ENCODE measurements around the gene WEE2.
A peak's percentile ranks its signal among the peaks of the same experiment; 100 is the strongest.

The WEE2 gene

DNA sequence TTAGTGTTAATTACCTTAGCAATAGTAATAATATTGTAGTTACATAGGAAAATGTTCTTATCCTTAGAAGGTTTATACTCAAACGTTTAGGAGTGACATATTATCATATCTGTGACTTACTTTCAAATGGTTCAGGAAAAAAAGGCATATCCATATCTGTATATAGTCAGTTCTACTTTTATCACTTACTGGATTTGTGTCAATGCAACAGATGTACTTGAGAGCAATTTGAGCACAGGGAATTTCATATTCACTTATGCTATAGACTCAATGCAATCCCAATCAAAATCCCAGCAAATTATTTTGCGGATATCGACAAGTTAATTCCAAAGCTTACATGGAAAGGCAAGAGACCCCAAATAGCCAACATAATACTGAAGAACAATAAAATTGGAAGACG lies 16.2 kb upstream of the WEE2 start:
- no peak for DNase-seq

DNA sequence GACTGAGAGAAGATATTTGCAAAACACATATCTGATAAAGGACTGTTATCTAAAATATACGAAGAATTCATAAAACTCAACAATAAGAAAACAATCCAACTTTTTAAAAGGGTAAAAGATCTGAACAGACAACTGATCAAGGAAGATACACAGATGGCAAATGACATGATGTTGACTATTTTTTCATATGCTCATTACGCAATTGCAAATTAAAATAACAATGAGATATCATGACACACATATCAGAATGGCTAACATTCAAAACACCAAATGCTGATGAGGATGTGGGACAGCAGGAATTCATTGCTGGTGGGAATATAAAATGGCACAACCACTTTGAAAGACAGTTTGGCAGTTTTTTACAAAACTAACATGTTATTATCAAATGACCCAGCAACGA lies 15.1 kb upstream of the WEE2 start:
- no peak for DNase-seq

DNA sequence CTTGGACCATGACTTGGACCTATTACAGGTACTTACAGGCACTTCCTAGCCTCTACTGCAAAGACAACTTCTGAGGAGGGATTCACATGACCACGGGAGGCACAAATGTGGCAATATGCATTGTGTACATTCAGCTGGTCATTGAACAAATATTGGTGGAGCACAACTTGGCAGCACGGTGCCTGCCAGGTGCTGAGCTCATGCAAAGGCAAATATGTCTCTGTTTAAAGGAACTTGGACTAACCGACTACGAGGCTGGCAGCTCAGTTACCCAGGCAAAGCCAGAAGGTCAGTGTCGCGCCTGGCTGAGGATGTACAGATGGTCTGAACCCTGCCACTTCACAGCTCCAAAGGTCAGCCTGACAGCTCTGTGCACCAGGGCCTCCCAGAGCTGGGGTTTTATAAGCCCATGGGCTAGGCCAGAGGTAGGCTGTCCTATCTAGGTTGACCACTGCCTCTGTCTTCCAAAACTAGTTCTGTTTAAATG lies 12.3 kb upstream of the WEE2 start:
- DNase-seq: no peak

DNA sequence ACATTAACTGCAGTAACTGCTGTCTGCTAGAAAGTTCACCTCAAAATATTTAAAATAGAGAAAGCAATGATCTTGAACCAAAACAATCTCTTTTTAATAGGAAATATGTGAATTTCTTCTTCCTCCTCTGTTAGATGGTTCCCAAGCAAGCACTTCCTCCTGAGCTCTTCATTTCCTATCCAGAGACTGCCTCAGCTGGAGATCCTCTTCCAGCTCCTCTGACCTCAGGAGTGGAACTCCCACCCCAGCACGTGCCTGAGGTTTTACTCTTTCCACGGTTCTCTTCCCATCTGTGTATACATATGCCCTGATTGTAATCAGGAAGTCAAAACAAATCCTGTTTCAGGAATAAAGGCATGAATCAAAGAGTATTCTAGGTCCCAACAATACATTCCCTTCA lies 11.8 kb upstream of the WEE2 start:
- no peak for DNase-seq

DNA sequence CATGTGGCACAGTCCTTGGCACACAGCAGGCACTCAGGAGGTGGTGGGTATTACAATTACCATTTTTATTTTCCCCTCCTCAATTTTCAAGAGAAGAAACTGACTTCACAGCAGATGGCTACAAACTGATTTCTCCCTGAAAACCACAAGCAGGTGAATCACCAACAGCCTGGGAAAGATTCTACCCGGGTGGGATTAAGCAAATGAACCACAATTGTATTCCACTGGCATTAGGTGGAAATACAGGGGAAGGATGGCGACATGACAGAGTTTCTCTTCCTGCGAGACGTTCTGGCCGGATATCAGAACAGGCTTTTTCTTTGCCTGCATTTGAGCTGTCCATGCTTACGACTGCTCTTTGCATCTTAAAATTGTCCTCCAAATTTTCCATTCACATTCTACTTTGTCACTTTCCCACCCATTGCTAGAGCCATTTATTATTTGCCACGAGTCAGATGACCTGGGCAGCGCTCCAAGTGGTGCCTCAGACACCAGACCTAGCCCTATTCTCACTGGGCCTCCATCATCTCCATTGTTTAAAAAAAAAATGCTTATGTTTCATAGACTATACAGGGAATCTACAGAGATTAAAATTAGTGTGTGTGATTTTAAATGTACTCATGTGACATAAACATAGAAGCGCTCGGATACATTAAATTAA lies 10.8 kb upstream of the WEE2 start:
- peak; percentile 41 for DNase-seq

DNA sequence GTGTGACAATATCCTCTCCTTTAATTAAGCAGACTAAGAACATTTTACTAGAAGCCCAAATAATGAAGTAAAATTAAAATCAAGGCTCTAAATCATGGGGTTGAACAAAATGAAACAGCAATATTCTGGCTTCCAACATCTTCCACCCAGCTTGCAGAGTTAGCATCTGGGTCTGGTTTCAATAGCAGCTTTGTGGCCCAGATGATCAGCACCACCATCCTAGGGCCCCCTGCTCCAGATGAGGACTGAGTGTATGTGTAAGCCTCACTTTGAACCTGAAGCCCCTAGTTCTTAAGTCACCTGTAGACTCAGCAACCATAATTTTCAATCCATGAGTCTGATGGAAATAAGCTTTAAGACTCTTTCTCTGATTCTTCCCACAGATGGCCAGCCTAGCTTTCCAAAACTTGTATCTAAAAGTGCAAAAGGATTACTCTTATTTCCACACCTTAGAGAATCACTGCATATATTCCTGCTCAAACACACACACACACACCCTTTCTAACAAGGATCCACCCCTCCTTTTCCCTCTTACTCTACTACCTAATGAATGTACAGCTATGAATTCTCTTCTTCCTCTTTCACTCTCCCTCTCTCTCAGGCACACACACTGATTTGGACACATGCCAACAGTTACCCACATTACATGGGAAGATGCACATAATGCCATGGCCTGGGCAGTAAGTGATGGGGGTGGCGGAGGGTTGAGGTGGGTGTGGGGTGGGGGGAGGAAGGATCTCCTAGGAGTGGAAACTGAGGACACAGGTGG lies 9.7 kb upstream of the WEE2 start:
- DNase-seq: no peak

DNA sequence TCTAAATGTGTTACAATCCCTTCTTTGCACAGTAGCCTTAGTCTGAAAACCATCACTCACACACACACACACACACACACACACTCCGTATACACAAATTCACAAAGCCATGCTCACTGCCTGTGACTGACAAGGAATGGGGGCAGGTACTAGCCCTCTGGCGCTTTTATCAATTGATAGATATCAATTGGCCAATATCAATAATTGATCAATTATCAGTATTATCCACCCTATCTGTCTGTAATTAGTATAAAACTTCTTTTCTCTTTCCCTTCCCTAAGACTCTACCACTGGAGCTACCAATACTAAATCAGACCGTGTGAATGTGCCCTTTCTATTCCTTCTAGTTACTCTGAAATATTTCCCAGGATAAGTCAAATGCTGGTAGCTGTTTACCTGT lies 8.3 kb upstream of the WEE2 start:
- DNase-seq: no peak

DNA sequence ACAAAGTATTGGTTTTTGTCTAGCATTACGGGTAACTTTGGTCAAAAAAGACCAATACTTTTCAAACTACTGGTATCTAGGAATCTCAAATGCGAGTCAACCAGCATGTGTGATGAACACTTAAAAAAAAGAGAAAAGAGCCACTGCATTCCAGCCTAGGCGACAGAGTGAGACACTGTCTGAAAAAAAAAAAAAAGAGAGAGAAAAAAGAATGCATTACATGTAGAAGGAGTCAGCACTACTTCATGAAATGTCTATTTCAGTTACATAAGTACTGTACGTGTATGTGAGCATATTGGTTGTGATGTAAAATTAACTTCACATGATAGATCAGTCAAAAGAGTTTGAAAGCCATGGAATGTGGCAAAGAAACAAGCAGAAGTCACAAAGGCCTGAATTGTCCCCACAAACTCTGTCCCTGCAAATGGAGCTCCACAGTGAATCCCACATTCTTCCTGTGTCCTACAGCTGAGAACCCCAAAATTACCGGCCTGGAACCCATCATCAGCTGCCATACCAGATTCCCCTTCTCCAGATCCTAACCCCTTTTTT lies 7.8 kb upstream of the WEE2 start:
- no peak for DNase-seq

DNA sequence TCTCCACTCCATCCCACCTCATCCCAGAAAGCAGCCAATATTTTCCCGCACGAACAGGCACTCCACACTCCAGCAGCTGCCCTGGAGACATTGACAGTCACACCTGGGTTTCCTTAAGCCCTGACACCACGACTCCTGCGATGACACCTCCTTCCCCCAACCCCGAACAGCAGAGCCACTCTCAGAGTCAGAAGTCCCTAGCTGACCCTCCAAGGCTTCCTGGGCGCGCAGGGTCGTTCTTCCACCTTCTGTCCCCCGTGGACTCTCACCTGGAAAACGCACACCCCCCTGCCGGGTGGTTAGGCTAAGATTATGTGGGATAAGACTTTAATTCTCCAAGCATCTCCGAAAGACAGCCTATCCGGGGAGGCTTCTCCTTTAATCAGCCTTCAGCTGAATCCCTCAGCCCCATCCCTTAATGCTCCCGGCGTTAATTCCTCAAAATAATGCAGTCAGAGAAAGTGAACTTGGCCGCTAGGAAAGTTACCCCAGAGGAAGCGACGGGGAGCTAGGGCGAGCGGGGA lies 7.2 kb upstream of the WEE2 start:
- no peak for DNase-seq

DNA sequence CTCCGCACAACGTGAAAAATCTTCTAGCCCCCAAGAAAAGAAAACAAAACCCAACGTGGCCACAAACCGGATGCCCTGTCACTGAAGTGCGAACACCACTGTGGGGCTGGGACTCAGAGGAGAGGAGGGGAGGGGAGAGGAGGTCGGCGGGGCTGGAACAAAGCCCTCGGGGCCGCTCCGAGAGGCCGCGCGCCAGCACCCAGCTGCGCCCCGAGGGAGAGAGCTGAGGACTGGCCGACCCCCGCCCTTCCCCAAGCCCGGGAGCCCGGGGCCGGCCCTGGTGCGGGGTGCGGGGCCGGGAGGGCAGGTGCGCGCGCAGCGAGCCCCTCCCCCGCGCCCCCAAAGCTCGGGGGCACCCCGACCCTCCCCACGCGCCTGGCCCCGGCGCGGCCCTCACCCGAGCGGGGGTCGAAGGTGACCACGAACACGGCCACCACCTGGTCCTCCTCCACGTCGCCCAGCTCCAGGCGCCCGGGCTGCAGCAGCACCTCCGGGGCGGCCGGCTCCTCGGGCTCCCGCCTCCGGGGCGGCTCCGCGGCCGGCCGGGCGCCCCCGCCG lies 6.6 kb upstream of the WEE2 start:
- no peak for DNase-seq

DNA sequence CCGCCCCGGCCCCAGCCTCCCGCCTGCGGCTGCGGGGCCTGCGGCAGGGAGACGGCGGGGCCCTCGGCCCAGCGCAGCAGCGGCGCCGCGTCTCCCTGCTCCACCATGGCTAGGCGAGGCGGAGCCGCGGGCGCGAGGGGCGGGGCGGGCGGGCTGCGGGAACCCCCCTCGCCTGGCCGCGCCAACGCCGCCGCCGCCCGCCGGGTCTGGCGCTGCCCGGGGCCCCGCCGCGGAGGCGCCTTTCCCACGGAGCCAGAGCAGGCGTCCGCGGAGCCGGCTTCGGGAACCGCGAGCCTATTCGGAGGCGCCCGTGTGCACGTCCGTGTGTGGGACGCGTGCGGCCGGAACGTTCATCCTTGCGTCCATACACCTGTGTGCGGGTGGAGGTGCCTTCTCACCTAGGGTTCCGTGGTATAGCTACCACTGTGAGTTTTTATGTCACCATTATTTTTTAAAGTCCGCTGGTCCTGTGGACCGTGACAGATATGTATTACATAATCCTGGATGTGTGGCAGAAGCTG lies 6.0 kb upstream of the WEE2 start, which contains the start of gene DENND11:
Gene DENND11, minus strand, starts transcription at position 120 of the 521 bp plus-strand sequence. Its CDS starts 13 bp downstream, at position 107.
- DNase-seq: no peak

DNA sequence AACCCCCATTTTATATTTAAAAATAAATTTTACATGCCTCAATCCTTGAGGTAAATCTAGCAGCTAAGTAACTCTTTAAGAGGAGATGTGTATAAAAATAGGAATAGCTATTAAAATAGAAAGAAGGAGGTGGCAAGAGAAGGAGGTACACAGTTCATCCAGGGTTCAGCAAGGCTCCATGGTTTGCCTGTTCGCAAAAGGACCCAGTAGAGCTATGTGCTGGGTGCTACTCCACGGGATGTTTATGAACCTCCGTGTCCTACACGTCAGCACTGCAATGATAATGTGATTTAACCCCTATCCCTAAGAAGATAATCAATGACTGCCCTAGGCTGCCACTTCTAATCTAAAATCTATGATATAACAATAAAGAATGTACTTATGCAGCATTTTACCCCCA lies 5.3 kb upstream of the WEE2 start:
- DNase-seq: no peak

DNA sequence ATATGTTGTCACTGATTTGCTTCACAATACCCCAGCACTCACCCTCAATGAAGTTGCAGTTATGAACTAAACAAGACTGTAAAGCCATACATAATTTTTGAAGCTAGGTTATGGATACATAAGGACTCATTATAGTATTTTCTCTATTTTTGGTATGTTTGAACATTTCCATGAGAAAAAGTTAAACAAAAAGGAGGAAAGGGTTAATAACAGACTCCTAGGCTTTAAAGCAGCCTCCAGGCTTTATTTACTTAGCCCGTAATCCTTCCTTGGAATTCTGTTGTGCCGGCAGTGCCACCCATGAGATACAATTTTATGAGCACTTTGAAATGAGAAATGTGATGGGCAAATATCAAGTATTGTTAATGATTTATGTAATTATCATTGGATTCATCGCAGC lies 4.0 kb upstream of the WEE2 start:
- DNase-seq: no peak

DNA sequence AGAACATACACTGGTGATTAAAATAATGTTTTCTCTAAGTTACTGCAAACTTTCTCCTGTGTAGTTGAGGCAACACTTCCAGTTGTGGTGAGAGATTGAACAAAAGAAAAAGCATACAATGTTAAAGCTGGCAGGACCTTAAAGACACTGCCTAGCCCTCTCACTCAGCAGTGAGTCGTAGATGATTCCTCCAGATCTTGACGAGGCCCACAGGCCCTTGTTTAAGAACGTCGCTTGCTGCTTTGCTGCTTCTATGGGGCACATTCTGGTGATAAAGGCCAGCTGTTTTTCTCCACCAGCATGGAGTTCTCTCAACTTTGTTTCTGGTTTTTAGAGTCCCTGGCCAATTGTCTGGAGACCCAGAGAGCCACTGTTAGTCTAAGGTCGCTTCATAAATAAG lies 3.4 kb upstream of the WEE2 start:
- DNase-seq: peak; percentile 11

DNA sequence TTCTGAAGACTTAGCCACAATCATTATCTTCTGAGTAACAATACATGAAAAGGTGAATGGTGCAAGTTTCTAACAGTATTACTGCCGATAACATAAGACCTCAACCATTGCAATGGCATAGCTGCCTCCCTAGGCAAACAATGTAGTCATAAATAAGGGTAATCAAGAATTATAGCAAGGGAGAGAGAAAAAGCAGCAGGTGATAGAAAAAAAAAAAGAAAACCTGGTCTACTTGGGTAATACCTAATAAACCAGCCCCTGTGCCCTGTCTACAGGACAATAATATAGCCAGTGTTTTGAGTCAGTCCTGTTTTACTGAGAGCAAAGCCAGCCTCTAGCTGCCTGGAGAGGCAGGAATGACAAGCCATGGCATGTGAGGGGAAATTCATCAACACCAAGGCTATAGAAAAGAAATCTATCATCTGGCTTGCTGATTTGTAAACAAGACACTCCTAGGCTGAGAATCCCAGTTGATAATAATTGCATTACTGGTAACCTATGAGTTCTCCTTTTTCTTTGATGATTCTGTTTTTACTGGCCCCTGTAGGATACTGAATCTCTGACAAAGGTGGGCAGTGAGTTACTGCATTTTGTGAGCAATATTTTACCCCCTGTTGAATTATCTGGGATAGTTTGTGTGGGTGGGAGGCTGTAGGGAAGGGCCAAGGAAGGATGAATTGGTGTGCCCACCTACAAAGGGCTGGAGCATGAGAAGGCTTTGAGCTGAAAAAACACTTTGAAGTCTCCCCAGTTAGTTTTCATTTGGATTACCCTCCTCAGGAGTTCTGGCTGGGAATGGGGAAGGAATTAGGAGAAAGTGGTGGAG lies 1.7 kb upstream of the WEE2 start:
- no peak for DNase-seq

DNA sequence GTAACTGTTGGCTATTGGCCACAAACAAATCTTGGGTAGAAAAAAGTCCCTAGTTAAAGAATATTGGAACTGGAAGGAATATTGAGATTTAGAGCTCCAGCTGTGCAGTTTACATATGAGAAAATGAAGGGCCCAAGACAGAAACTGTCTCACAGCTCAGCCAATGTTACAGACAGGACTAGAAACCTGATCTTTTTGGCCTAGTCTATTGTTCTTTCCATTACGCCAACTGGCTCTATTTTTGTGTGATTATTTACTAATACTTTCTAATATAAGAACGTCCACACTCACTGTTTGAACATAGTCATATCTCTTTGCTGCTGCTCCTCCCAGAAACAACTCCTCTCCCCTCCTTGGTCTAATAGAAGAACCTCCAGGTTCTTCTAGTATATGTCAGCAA lies 1.2 kb downstream of the WEE2 start:
- DNase-seq: no peak

DNA sequence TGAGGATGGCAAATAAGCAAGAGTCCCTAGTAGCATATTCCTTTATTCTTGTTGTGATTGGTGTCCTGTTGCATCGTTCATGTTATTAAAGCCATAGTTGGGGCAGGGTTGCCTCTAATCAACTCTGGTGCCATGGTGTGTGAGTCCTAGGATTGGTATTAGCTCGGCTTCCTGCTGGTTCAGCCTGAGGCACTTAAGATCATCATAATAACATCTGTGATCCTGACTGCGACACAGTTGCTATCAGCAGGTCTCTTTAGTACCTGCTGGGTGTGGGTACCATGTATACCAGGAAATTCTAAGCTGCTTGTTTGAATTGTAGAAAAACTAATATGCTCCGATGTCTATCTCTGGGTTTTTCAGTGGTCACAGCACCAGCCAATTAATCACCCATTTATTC lies 1.6 kb downstream of the WEE2 start:
- no peak for DNase-seq

DNA sequence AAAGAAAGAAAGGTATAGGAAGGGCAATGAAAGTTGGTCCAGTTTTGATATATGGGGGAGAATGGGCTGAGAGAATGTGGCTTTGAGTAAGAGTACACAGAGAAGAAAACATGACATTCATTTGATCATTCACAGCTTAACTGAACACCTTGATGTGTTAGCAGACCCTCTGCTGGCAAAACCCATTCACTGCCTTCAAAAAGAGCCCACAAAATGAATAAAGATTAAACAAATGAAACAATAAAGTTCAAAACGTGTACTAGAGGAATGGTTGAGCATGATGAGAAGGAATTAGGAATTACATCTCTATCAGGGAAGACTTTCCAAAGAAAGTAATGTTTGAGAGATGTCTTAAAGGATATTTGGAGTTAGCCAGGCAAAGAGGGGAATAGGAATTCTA lies 2.1 kb downstream of the WEE2 start:
- no peak for DNase-seq

DNA sequence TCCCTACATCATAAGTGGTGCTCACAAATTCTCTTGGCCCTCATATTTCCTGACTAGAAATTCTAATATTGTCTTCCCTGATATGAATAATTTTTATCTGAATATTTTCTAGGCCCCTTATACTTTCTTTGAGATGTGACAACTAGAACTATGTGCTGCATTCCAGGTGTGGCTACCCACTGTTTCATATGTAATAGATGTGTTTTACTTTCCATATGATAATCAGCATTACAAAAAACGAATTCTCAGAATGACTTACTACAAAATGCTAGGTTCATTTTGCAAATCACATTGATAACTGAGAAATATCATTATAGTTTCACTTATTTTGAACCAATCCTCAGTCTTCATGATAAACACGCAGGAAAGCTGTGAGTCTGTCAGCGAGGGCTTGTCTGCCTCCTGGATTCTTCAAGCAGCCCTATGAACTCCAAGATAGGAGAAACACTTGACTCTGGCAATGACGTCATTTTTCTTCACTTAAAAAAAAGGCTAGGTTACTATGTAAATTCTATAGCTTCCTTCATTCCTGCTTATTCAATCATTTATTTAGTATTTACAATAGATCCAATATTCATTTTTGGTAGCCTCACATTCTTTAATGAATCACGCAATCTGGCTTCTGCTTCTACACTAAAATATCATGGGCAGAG lies 4.6 kb downstream of the WEE2 start:
- DNase-seq: no peak

DNA sequence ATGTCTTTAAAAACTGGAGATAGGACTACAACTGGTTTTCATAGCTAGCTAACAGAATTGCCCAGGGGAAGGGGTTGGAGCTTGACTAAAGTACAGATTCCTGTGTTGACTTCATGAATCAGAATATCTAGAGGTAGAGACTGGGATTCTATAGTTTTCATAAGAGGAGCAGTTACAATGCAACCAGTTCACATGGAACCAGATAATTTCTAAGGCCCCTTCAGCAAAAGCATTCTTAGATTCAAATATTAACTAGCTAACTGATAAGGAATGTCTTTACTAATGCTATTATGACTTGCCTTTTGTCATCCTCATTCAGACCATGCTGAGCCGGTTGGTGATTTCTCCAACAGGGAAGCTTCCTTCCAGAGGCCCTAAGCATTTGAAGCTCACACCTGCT lies 5.7 kb downstream of the WEE2 start:
- DNase-seq: no peak

DNA sequence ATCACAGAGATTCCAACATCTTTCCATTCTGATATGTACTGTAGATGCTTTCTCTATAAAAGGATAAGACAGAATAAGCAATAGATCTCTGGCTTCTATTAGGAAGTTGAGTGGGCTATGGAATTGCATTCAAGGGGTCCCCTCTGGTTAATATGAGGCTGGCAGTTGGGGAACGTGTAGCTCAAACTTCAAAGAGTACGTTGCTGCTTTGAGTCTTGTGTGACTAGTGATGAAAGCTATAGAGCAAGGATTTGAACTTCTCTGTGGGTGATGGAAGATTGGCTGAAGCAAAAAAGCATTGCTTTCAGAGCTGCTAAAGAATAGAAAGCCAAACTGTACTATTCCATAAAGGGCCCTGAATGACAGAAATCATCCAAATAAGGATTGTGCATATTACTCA lies 6.4 kb downstream of the WEE2 start:
- no peak for DNase-seq

DNA sequence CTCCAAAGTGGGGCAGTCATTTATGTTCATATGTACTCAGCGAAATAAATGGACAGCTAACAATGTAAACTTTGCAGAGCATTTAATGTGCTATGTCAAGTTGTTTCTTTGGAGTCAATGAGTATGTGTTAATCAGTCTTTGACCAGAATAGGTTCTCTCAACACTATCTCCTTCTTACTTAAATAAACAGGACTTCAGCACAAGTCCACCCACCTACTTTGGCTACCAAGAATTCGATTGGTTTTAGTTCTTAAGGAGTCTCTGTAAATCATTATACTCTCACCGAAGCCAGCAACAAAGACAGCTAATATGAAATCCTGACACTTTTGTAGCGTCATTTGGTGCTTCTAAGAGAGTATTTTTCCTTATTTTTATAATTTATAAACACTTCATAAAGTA lies 6.9 kb downstream of the WEE2 start:
- no peak for DNase-seq
